Neural cell (in vitro differentiated cells): ENCODE measurements around the gene GPR152. TPM values are rescaled to one million over a fixed set of nuclear protein-coding genes. Genes with fewer than 3 reads are reported as not detected.

Experiments
- H2AFZ ChIP-seq: fragments of 200-600, 300-800 bp; sonication (generic), shearing (Covaris generic); 2 replicates; pipeline ENCODE4 v1.6.0; 2014; ENCODE audit warnings: low read depth, mild to moderate bottlenecking, antibody characterized with exemption, low read length, moderate library complexity
- H3F3A ChIP-seq: fragments of 200-600 bp; shearing (Covaris generic); 2 replicates; pipeline ENCODE4 v1.6.1; 2016; ENCODE audit warnings: mild to moderate bottlenecking, moderate library complexity, mixed read lengths, antibody characterized with exemption, low read length; ENCODE audit not compliant: insufficient read depth, poor library complexity, severe bottlenecking
- H3K27ac ChIP-seq: fragments of 200-600, 300-800 bp; sonication (generic), shearing (Covaris generic); 2 replicates; pipeline ENCODE4 v1.5.1; 2014; ENCODE audit warnings: mild to moderate bottlenecking, low read length, moderate library complexity
- H3K27me3 ChIP-seq: fragments of 300-800, 200-600 bp; sonication (generic), shearing (Covaris generic); 2 replicates; pipeline ENCODE4 v1.6.0; 2014; ENCODE audit warnings: mild to moderate bottlenecking, low read depth, low read length, moderate library complexity; ENCODE audit not compliant: insufficient read depth
- H3K36me3 ChIP-seq: fragments of 300-800, 200-600 bp; sonication (generic), shearing (Covaris generic); 2 replicates; pipeline ENCODE4 v1.5.1; 2014; ENCODE audit warnings: mild to moderate bottlenecking, antibody characterized with exemption, low read length, moderate library complexity; ENCODE audit not compliant: insufficient read depth
- H3K4me2 ChIP-seq: fragments of 300-800, 200-600 bp; sonication (generic), shearing (Covaris generic); 2 replicates; pipeline ENCODE4 v1.6.0; 2014; ENCODE audit warnings: mild to moderate bottlenecking, low read length
- H3K4me3 ChIP-seq: fragments of 300-800, 200-600 bp; sonication (generic), shearing (Covaris generic); 2 replicates; pipeline ENCODE4 v1.5.1; 2014; ENCODE audit warnings: mild to moderate bottlenecking, low read length, moderate library complexity
- H3K79me2 ChIP-seq: fragments of 200-600 bp; shearing (Covaris generic); replicated peaks from 2 replicates; pipeline ENCODE4 v1.6.0; 2014; ENCODE audit warnings: mild to moderate bottlenecking, low read length, moderate library complexity; ENCODE audit not compliant: insufficient read depth
- H3K9ac ChIP-seq: fragments of 300-800, 200-600 bp; sonication (generic), shearing (Covaris generic); 2 replicates; pipeline ENCODE4 v1.6.1; 2016; ENCODE audit warnings: mild to moderate bottlenecking, low read length, mixed read lengths
- H3K9me2 ChIP-seq: fragments of 200-600 bp; shearing (Covaris generic); 2 replicates; pipeline ENCODE4 v1.6.1; 2016; ENCODE audit warnings: mild to moderate bottlenecking, low read length, mixed read lengths; ENCODE audit not compliant: insufficient read depth
- H3K9me3 ChIP-seq: fragments of 200-600, 300-800 bp; sonication (generic), shearing (Covaris generic); 2 replicates; pipeline ENCODE4 v1.6.1; 2016; ENCODE audit warnings: mild to moderate bottlenecking, mixed run types, low read length, moderate library complexity, mixed read lengths
- H4K20me1 ChIP-seq: fragments of 200-600 bp; shearing (Covaris generic); 2 replicates; pipeline ENCODE4 v1.6.1; 2016; ENCODE audit warnings: mild to moderate bottlenecking, mixed run types; ENCODE audit not compliant: insufficient read depth
- EP300 ChIP-seq: fragments of 450-650 bp; conservative IDR thresholded peaks from 2 replicates; pipeline ENCODE4 v1.6.1; 2014; ENCODE audit warnings: antibody characterized with exemption, mild to moderate bottlenecking, moderate library complexity; ENCODE audit not compliant: poor library complexity, severe bottlenecking
- EZH2 ChIP-seq: fragments of 200-600, 300-800 bp; shearing (Covaris generic), sonication (generic); IDR thresholded peaks from 2 replicates; pipeline ENCODE4 v1.6.1; 2014; ENCODE audit warnings: antibody characterized with exemption, low read length, borderline replicate concordance, mild to moderate bottlenecking; ENCODE audit not compliant: insufficient read depth, poor library complexity, severe bottlenecking
- MXI1 ChIP-seq: fragments of 450-650 bp; conservative IDR thresholded peaks from 2 replicates; pipeline ENCODE4 v1.6.1; 2014; ENCODE audit warnings: antibody characterized with exemption, mild to moderate bottlenecking; ENCODE audit not compliant: poor library complexity, severe bottlenecking
- POLR2AphosphoS5 ChIP-seq: IDR thresholded peaks from 2 replicates; pipeline ENCODE4 v1.6.1; 2012
- RAD21 ChIP-seq: fragments of 450-650 bp; conservative IDR thresholded peaks from 2 replicates; pipeline ENCODE4 v1.6.1; 2014; ENCODE audit warnings: antibody characterized with exemption, mild to moderate bottlenecking, moderate library complexity
- SMC3 ChIP-seq: fragments of 450-650 bp; conservative IDR thresholded peaks from 2 replicates; pipeline ENCODE4 v1.6.1; 2014; ENCODE audit warnings: antibody characterized with exemption, mild to moderate bottlenecking, moderate library complexity; ENCODE audit not compliant: poor library complexity
- TAF1 ChIP-seq: IDR thresholded peaks from 2 replicates; pipeline ENCODE4 v1.6.1; 2012; ENCODE audit warnings: low read depth
- polyA plus RNA-seq: library from polyadenylated mRNA; depleted of rRNA; stranded (reverse); fragments of >200 nt; gene quantifications from 2 replicates; pipeline ENCODE4 v1.2.3, GENCODE V29; 2014
- TF ChIP-seq, protein P1 (sequence below): IDR thresholded peaks from 2 replicates; pipeline ENCODE4 v1.6.1; 2012; ENCODE audit warnings: borderline replicate concordance
- TF ChIP-seq, protein P2 (sequence below): fragments of 450-650 bp; IDR thresholded peaks from 2 replicates; pipeline ENCODE4 v1.5.1; 2014; ENCODE audit warnings: antibody characterized with exemption, mild to moderate bottlenecking, moderate library complexity; ENCODE audit not compliant: poor library complexity, severe bottlenecking

The GPR152 gene
- polyA plus RNA-seq, 1 donor from 2014 or later, result not detected

DNA sequence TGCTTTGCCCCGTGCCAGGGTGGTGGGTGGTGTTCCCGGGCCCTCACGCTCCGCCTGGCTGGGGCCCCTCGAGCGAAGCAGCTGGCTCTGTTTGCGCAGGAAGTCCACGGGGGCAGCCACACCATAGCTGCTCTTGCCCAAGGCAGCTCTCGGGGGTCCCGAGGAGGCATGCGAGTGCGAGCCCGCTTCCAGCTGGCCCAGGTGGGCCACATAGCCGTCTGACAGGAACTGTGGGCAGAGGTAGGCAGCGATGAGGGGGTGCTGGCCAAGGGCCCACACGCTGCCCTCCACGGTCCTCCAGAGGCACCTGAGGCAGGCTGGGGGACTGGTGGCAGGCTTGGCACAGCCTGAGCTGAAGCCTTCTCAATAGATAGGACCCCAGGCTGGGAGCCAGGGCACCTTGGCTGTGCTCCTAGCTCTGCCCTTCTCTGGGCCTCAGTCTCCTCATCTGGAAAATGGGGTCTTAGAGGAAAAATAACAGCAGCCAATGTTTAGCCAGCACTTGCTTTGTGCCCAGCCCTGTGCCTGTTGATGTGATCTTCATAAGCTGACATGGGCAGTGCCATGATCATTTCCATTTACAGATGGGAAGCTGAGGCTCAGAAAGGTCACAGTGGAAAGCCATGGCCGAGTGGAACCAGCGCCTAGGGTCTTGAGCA lies 39.7 kb upstream of the GPR152 start:
- no peaks in the 10 kb centered on the region for H3K36me3 ChIP-seq
- TF ChIP-seq, protein P1, sequence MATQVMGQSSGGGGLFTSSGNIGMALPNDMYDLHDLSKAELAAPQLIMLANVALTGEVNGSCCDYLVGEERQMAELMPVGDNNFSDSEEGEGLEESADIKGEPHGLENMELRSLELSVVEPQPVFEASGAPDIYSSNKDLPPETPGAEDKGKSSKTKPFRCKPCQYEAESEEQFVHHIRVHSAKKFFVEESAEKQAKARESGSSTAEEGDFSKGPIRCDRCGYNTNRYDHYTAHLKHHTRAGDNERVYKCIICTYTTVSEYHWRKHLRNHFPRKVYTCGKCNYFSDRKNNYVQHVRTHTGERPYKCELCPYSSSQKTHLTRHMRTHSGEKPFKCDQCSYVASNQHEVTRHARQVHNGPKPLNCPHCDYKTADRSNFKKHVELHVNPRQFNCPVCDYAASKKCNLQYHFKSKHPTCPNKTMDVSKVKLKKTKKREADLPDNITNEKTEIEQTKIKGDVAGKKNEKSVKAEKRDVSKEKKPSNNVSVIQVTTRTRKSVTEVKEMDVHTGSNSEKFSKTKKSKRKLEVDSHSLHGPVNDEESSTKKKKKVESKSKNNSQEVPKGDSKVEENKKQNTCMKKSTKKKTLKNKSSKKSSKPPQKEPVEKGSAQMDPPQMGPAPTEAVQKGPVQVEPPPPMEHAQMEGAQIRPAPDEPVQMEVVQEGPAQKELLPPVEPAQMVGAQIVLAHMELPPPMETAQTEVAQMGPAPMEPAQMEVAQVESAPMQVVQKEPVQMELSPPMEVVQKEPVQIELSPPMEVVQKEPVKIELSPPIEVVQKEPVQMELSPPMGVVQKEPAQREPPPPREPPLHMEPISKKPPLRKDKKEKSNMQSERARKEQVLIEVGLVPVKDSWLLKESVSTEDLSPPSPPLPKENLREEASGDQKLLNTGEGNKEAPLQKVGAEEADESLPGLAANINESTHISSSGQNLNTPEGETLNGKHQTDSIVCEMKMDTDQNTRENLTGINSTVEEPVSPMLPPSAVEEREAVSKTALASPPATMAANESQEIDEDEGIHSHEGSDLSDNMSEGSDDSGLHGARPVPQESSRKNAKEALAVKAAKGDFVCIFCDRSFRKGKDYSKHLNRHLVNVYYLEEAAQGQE, result no peak
- TF ChIP-seq, protein P2, sequence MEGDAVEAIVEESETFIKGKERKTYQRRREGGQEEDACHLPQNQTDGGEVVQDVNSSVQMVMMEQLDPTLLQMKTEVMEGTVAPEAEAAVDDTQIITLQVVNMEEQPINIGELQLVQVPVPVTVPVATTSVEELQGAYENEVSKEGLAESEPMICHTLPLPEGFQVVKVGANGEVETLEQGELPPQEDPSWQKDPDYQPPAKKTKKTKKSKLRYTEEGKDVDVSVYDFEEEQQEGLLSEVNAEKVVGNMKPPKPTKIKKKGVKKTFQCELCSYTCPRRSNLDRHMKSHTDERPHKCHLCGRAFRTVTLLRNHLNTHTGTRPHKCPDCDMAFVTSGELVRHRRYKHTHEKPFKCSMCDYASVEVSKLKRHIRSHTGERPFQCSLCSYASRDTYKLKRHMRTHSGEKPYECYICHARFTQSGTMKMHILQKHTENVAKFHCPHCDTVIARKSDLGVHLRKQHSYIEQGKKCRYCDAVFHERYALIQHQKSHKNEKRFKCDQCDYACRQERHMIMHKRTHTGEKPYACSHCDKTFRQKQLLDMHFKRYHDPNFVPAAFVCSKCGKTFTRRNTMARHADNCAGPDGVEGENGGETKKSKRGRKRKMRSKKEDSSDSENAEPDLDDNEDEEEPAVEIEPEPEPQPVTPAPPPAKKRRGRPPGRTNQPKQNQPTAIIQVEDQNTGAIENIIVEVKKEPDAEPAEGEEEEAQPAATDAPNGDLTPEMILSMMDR, result no peak
- TF ChIP-seq EP300 (no peak), RAD21 (no peak), MXI1 (no peak), SMC3 (no peak), EZH2 (no peak)

DNA sequence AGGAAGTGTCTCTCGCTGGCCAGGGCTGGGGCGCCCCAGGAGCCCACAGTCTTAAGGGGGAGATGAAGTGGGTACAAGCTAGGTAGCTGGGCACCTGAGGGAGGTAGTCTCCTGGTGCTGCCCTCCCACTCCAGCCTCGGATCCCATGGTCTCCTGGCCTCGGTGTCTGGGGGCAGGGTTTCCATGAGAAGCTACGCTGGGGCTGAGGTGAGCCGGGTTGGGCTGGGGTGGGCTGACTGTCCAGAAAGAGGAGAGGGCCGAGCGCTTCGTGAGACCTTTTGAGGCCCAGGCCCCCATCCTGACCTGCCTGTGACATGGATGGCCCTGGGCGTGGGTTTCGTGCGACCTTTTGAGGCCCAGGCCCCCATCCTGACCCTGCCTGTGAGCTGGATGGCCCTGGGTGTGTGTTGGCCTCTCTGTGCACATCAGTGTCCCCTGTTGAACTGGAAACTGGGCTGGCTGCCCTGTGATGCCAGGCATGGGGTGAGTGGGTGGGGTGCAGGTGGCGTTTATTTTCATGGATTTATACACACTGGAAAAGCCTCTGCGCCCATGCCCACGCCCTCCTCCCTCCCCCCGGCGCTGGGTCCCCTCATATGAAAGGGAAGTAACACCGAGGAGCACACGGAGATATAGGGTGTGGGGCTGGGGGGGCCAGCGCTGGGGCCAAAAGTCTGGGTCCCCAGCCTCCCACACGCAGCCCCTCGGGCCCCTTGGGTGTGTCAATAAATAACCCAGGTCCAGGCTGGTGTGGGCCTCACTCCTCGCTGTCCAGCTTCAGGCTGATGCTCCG lies 38.9 kb upstream of the GPR152 start:
- no peaks in the 10 kb centered on the region for H3K36me3 ChIP-seq
- no peak overlapping the region for H2AFZ ChIP-seq
- no peaks in the 10 kb centered on the region for H3K79me2 ChIP-seq
- no peak overlapping the region for H3K4me3 ChIP-seq
- H3K27me3 ChIP-seq, result no peaks in the 10 kb centered on the region
- no peaks in the 10 kb centered on the region for H3K9me2 ChIP-seq
- H3K4me2 ChIP-seq, result no peak overlapping the region
- no peaks in the 10 kb centered on the region for H4K20me1 ChIP-seq
- TF ChIP-seq EZH2 (no peak), RAD21 (no peak), MXI1 (no peak), POLR2AphosphoS5 (no peak), TAF1 (no peak), SMC3 (no peak), EP300 (no peak)
- TF ChIP-seq, protein P2, result no peak
- TF ChIP-seq, protein P1, result no peak
- no peaks in the 10 kb centered on the region for H3F3A ChIP-seq
- no peaks in the 10 kb centered on the region for H3K9me3 ChIP-seq
- no peak overlapping the region for H3K9ac ChIP-seq
- H3K27ac ChIP-seq, result no peak overlapping the region

More for the DNA sequence above, 39.7 kb upstream of the GPR152 start:
- H3K4me2 ChIP-seq, result no peak overlapping the region
- H3K9me3 ChIP-seq, result no peaks in the 10 kb centered on the region
- H3F3A ChIP-seq, result no peaks in the 10 kb centered on the region
- no peaks in the 10 kb centered on the region for H3K79me2 ChIP-seq
- no peak overlapping the region for H3K27ac ChIP-seq
- H4K20me1 ChIP-seq, result no peaks in the 10 kb centered on the region
- no peak overlapping the region for H3K9ac ChIP-seq
- no peaks in the 10 kb centered on the region for H3K9me2 ChIP-seq
- no peaks in the 10 kb centered on the region for H3K27me3 ChIP-seq
- no peak overlapping the region for H2AFZ ChIP-seq
- no peak overlapping the region for H3K4me3 ChIP-seq
